ENCODE results near the gene PTPRE.

The PTPRE gene

GRCh38 chr10:127982601-127983000 is 75.7 kb downstream of the PTPRE start:
- DNase-seq (ENCODE audit: low spot score), result no peak

GRCh38 chr10:127983344-127984100 is 76.6 kb downstream of the PTPRE start:
- DNase-seq (ENCODE audit: low spot score), result no peak

- DNase-seq (ENCODE audit: low spot score), result no peak
These were observed 78.0 kb downstream of the PTPRE start for GRCh38 chr10:127984945-127985344.

- no peak for DNase-seq (ENCODE audit: low spot score)
These were observed 79.9 kb downstream of the PTPRE start for GRCh38 chr10:127986531-127987466.

DNA sequence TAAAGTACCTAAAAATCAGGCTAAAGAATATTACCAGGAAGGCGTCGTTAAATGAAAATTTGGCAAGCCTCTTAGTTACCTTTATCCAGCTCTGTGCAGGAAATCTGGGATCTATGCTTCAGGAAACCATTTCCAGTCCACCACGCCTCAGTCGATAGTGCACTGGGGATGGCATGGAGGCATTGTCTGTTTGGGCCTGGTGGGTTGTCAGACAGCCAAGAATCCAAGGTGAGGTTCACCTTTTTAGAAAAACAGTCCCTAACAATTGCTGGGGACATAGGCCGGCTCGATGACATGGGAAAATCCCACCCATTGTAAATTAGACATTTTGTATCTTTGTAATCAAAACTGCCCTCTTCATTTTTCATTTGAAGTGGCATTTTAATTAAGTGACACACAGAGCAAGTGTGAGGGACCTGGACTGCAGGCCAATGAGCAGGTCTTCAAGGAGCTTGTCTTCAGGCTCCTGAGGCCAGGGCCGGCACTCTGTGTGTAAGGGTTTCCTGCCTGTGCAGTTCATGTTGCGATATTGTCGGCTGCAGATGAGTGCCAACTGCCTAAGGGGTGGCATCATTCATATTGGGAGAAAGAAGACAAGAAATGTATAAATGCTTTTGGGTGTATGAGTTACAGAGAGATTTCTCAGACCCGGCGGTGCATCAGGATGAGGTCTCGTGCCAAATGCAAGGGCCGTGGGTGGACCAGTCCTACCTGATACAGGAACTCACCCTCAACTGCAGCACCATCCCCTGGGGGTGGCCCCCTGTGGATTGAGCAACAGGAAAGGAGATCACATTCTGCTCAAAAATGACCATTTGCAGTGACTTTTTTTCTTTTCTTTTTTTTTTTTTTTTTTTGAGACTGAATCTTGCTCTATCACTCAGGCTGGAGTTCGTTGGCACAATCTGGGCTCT is 80.8 kb downstream of the PTPRE start:
- no peak for DNase-seq (ENCODE audit: low spot score)

DNA sequence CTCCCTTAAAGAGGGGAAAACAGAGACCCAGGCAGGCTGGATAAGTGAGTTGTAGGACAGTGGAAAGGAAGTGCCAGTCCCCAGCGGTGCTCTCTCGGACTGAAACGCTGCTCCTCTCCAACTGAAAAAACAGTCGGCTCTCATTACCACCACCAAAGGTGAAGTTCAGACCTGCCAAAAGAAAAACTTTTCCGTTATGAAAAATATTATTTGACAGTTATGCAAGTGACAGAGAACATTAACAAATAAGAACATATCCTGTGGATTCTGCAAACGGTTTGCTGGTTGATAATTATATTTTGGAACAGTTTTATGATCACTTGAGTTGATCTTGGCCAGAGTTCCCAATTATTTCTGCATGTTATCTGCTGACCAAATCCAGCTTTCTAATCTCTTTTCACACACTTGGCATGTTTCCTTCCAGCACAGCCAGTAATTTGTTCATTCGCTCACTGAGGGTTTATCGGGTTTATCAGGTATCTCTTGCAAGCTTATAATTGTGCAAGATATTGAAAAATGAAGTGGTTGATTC is 82.6 kb downstream of the PTPRE start:
- DNase-seq (ENCODE audit: low spot score), result no peak

DNA sequence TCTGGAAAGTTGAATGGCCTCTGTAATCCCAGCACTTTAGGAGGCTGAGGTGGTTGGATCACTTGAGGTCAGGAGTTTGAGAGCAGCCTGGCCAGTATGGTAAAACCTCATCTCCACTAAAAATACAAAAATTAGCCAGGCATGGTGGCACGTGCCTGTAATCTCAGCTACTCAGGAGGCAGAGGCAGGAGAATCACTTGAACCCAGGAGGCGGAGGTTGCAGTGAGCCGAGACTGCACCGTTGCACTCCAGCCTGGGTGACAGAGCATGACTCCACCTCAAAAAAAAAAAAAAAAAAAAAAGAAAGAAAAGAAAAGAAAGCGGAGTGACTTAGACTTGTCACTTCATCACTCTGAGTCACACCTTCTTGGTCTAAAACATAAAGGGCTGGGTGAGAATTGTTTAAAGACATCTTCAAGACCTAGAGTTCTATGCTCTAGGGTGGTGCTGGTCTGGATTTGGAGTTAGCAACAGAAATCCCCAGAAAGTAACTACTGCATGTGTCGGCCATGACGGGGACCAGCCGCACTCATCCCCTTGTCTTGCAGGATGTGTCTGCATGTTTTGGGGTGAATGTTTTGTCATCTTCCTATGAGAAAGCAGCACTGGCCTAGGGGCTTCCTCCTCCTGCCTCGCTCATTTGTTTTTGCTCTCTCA is 83.4 kb downstream of the PTPRE start:
- peak; percentile 44 for DNase-seq (ENCODE audit: low spot score)

GRCh38 chr10:127990846-127991542 is 84.1 kb downstream of the PTPRE start:
- peak; percentile 69 for DNase-seq (ENCODE audit: low spot score)

DNA sequence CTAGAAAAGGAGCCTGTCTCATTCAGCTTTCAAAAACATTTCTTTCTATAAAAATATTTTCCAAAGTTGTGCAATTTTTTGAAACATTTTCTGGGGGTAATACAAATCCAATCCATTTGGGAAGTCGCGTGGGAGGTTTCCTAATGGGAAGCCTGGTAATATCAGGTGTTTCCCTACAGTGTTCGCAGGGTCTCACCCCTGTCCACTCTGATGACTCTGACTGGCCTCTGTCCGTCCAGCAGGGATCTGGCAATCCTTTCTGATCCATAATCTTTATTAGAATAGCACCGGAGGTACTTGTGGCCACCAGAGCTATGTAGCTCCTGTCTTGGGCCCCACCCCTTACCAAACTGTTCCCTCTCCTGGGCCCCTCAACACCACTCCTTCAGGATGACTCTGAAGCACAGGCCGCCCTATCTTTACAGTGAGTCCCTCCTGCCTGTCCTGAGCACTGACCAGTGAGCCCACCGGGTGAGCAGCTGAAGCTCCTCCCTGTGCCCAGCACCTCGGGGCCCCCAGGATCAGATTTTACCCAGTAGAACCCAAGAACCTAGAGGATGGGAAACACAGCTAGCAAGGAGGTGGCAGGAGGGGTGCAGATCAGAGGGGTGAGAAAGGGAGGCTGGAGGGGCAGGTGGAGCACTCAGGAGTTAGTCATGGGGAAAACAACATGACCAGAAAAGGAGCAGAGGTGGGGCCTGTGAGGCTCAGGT is 84.8 kb downstream of the PTPRE start:
- DNase-seq (ENCODE audit: low spot score), result no peak

- DNase-seq (ENCODE audit: low spot score), result no peak
These were observed 85.5 kb downstream of the PTPRE start for GRCh38 chr10:127992376-127992775.

- no peak for DNase-seq (ENCODE audit: low spot score)
These were observed 86.3 kb downstream of the PTPRE start for GRCh38 chr10:127993056-127993690.

GRCh38 chr10:127995939-127996338 is 89.0 kb downstream of the PTPRE start:
- no peak for DNase-seq (ENCODE audit: low spot score)

- DNase-seq (ENCODE audit: low spot score), result no peak
These were observed 89.7 kb downstream of the PTPRE start for GRCh38 chr10:127996586-127996985.

GRCh38 chr10:127997271-127997670 is 90.4 kb downstream of the PTPRE start:
- no peak for DNase-seq (ENCODE audit: low spot score)

DNA sequence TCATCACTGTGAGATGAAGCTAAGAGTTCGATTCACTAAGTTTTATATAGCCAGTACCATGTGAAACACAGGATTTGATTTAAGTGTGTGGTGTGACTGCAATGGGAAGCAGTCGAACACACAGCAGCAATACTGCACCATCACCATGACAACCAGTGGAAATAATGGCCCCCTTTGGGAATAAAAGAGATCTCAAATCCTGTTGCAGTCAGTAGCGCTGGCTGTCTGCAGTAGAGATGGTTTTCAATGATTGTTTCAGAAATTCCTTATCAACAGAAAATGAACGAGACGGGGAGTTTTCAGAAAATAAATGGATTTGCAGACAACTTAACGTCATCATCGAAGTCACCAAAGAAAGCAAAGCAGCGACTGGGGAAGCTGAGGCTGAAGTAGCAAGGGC is 91.0 kb downstream of the PTPRE start:
- no peak for DNase-seq (ENCODE audit: low spot score)

- DNase-seq (ENCODE audit: low spot score), result no peak
These were observed 91.7 kb downstream of the PTPRE start for GRCh38 chr10:127998501-127999144.

GRCh38 chr10:127999297-128000129 is 92.6 kb downstream of the PTPRE start:
- no peak for DNase-seq (ENCODE audit: low spot score)
